RWPE2 (cell line): Measurements from ENCODE around the gene BCL10.

Experiments
- ATAC-seq: fragments of 200-7000 bp; cut with Tn5 transposase; 3 replicates; pipeline ENCODE4 v1.9.1; 2021; ENCODE audit warnings: low read depth
- DNase-seq: peaks from one replicate; pipeline ENCODE4 v3.0.0-alpha.2; 2020; ENCODE audit warnings: low spot score
- H3K27ac ChIP-seq: fragments of 450-650 bp; 2 replicates; pipeline ENCODE4 v1.5.1; 2017; ENCODE audit warnings: mild to moderate bottlenecking; ENCODE audit not compliant: poor library complexity, severe bottlenecking
- H3K27me3 ChIP-seq: fragments of 250-450 bp; sonication (Bioruptor Pico); 2 replicates; pipeline ENCODE4 v1.5.1; 2021; ENCODE audit warnings: mild to moderate bottlenecking, moderate library complexity; ENCODE audit not compliant: insufficient read depth, poor library complexity, severe bottlenecking
- H3K36me3 ChIP-seq: fragments of 250-450 bp; sonication (Bioruptor Pico); 2 replicates; pipeline ENCODE4 v1.5.1; 2020; ENCODE audit warnings: low read depth, mild to moderate bottlenecking, moderate library complexity
- H3K4me1 ChIP-seq: fragments of 250-450 bp; sonication (Bioruptor Pico); 2 replicates; pipeline ENCODE4 v1.5.1; 2021; ENCODE audit warnings: mild to moderate bottlenecking, moderate library complexity; ENCODE audit not compliant: insufficient read depth, poor library complexity, severe bottlenecking
- H3K4me3 ChIP-seq: fragments of 250-450 bp; sonication (Bioruptor Pico); 2 replicates; pipeline ENCODE4 v1.5.1; 2021; ENCODE audit warnings: mild to moderate bottlenecking, moderate library complexity; ENCODE audit not compliant: severe bottlenecking
- H3K9me3 ChIP-seq: fragments of 250-450 bp; sonication (Bioruptor Pico); 2 replicates; pipeline ENCODE4 v1.5.1; 2021; ENCODE audit warnings: mild to moderate bottlenecking, moderate library complexity; ENCODE audit not compliant: severe bottlenecking
- CTCF ChIP-seq: fragments of 450-650 bp; IDR thresholded peaks from one replicate; pipeline ENCODE4 v1.5.1; 2017; ENCODE audit warnings: mild to moderate bottlenecking, moderate library complexity; ENCODE audit not compliant: poor library complexity, severe bottlenecking

BCL10 gene

GRCh38 chr1:85225624-85226380 lies 50.6 kb downstream of the BCL10 start:
- Histone ChIP-seq H3K36me3 (no peaks in the 10 kb centered on the region), H3K4me3 (no peak overlapping the region), H3K27ac (peak overlapping the region; percentile 8), H3K9me3 (no peaks in the 10 kb centered on the region), H3K27me3 (no peaks in the 10 kb centered on the region), H3K4me1 (peaks cover 7% of the 10 kb centered on the region)
- DNase-seq (no peak), ATAC-seq (no peak)
- no peak for TF ChIP-seq CTCF

- peak overlapping the region; percentile 8 for H3K27ac ChIP-seq
- no peaks in the 10 kb centered on the region for H3K36me3 ChIP-seq
- no peak overlapping the region for H3K4me3 ChIP-seq
- no peaks in the 10 kb centered on the region for H3K9me3 ChIP-seq
- ATAC-seq: peak; percentile 76
- no peak for DNase-seq
- no peaks in the 10 kb centered on the region for H3K27me3 ChIP-seq
- H3K4me1 ChIP-seq: peaks cover 7% of the 10 kb centered on the region
- no peak for TF ChIP-seq CTCF
Measured at GRCh38 chr1:85224734-85225623, 51.5 kb downstream of the BCL10 start.

- Histone ChIP-seq H3K27ac (no peak overlapping the region), H3K36me3 (no peaks in the 10 kb centered on the region), H3K9me3 (no peaks in the 10 kb centered on the region), H3K4me3 (no peak overlapping the region), H3K27me3 (no peaks in the 10 kb centered on the region), H3K4me1 (peaks cover 7% of the 10 kb centered on the region)
- no peak for ATAC-seq
- DNase-seq: no peak
- TF ChIP-seq CTCF: no peak
Measured at GRCh38 chr1:85224295-85224694, 52.1 kb downstream of the BCL10 start.

- Histone ChIP-seq H3K4me3 (no peak overlapping the region), H3K27ac (no peak overlapping the region), H3K9me3 (no peaks in the 10 kb centered on the region), H3K36me3 (no peaks in the 10 kb centered on the region), H3K27me3 (no peaks in the 10 kb centered on the region), H3K4me1 (peaks cover 7% of the 10 kb centered on the region)
- no peak for ATAC-seq
- TF ChIP-seq CTCF: no peak
- DNase-seq: no peak
Measured at GRCh38 chr1:85223334-85223733, 53.1 kb downstream of the BCL10 start.

- H3K27me3 ChIP-seq: no peaks in the 10 kb centered on the region
- no peak overlapping the region for H3K4me3 ChIP-seq
- ATAC-seq (no peak), DNase-seq (no peak)
- no peaks in the 10 kb centered on the region for H3K9me3 ChIP-seq
- H3K36me3 ChIP-seq: no peaks in the 10 kb centered on the region
- TF ChIP-seq CTCF: no peak
- H3K4me1 ChIP-seq: peaks cover 7% of the 10 kb centered on the region
- H3K27ac ChIP-seq: no peak overlapping the region
Measured at GRCh38 chr1:85220756-85221201, 55.7 kb downstream of the BCL10 start.
